HEK293 (cell line): Measurements from ENCODE around the gene NLGN1.

Source experiments
- ZNF274 ChIP-seq, 2 experiments: fragments of 200-500 bp in 1 of 2; fragments of 450-650 bp in 1 of 2; sonication (Bioruptor generic) in 1 of 2; formaldehyde crosslinking in 1 of 2; IDR thresholded peaks; 2 replicates each; pipeline versions ENCODE4 v1.5.1 to v1.6.1; 2014 to 2016; ENCODE audit warnings: borderline replicate concordance in 1 of 2, inconsistent platforms in 1 of 2, low read length in 1 of 2, missing biosample characterization in 1 of 2, missing genetic modification characterization in 1 of 2
- ZNF518A ChIP-seq: fragments of 450-650 bp; formaldehyde crosslinking; conservative IDR thresholded peaks from 2 replicates; pipeline ENCODE4 v1.5.1; 2016; ENCODE audit warnings: low read depth, missing biosample characterization, missing genetic modification characterization

GRCh38 chr3:173911446-173911845, 513.9 kb downstream of the NLGN1 start:
- no peak for TF ChIP-seq ZNF274 (IDR thresholded peaks at IDR 0.05; ENCODE audit: low read length)
- TF ChIP-seq ZNF274 (tag by site-specific recombination; IDR thresholded peaks at IDR 0.05; ENCODE audit: borderline replicate concordance): no peak
- no peak for TF ChIP-seq ZNF518A (tag by site-specific recombination)
